ENCODE results near the gene RARB.

The RARB gene

GRCh38 chr3:25510797-25511196, 82.7 kb downstream of the RARB start:
- no peak for DNase-seq

GRCh38 chr3:25511972-25512721, 84.1 kb downstream of the RARB start:
- DNase-seq, result no peak

GRCh38 chr3:25513642-25514266, 85.7 kb downstream of the RARB start:
- no peak for DNase-seq

- DNase-seq, result no peak
Observed at GRCh38 chr3:25515171-25515570, 87.1 kb downstream of the RARB start.

GRCh38 chr3:25520926-25521559, 93.0 kb downstream of the RARB start:
- no peak for DNase-seq

GRCh38 chr3:25527336-25527735, 99.3 kb downstream of the RARB start:
- no peak for DNase-seq

GRCh38 chr3:25527801-25528200, 99.7 kb downstream of the RARB start:
- no peak for DNase-seq

- DNase-seq, result no peak
Observed at GRCh38 chr3:25531971-25532370, 103.9 kb downstream of the RARB start.

- no peak for DNase-seq
Observed at GRCh38 chr3:25532431-25533162, 104.5 kb downstream of the RARB start.

GRCh38 chr3:25533399-25533798, 105.3 kb downstream of the RARB start:
- no peak for DNase-seq

GRCh38 chr3:25534007-25534406, 105.9 kb downstream of the RARB start:
- DNase-seq, result no peak

- no peak for DNase-seq
Observed at GRCh38 chr3:25536521-25537391, 108.7 kb downstream of the RARB start.

GRCh38 chr3:25537516-25537915, 109.5 kb downstream of the RARB start:
- no peak for DNase-seq

GRCh38 chr3:25540273-25540672, 112.2 kb downstream of the RARB start:
- no peak for DNase-seq

GRCh38 chr3:25542492-25543039, 114.5 kb downstream of the RARB start:
- DNase-seq, result peak; percentile 5

GRCh38 chr3:25547103-25547502, 119.0 kb downstream of the RARB start:
- DNase-seq, result no peak

- DNase-seq, result no peak
Observed at GRCh38 chr3:25547943-25548674, 120.0 kb downstream of the RARB start.

- no peak for DNase-seq
Observed at GRCh38 chr3:25548836-25549235, 120.8 kb downstream of the RARB start.

GRCh38 chr3:25552251-25552650, 124.2 kb downstream of the RARB start:
- DNase-seq, result no peak

GRCh38 chr3:25554376-25554775, 126.3 kb downstream of the RARB start:
- no peak for DNase-seq

- no peak for DNase-seq
Observed at GRCh38 chr3:25555695-25556437, 127.8 kb downstream of the RARB start.
